ENCODE data around the gene TBC1D9.
"Not testable (repeated sequence)": the region's sequence is repeated elsewhere in the genome, so short reads cannot be mapped to it uniquely, and the experiment has no call there.

Gene TBC1D9

DNA sequence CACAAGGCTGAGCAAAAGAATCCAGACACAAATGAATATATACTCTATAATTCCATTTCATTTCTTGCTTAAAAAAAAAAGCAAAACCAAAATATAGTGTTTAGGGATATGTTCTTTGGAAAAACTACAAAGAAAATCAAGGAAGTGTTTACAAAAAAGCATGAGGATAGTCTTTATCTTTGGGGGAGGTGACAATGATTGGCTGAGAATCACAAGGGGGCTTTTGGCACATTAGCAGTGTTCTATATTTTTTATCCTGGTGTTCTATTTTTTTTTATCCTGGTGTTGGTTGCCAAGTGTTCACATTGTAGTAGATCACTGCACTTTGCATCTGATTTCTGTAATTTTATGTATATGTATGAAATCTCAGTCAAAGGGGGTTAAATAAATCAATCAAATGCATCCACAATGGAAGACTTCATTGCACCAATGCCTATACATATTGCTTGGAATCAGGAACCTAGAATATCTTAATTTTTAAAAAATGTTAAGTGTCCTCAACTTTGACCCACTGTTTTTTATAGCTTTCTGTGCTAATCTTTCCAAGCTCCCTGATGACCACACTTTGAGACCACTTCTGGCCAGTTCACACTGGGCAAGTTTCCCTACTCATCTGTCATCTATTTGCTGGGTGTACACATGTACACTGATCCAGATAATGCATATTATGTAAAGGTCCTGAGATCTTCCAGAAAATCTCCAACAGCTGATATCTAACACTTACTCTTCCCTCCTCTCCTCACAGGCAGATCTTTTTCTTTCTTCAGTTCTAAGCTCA, 3.7 kb downstream of the TBC1D9 start:
- no peak for DNase-seq

DNA sequence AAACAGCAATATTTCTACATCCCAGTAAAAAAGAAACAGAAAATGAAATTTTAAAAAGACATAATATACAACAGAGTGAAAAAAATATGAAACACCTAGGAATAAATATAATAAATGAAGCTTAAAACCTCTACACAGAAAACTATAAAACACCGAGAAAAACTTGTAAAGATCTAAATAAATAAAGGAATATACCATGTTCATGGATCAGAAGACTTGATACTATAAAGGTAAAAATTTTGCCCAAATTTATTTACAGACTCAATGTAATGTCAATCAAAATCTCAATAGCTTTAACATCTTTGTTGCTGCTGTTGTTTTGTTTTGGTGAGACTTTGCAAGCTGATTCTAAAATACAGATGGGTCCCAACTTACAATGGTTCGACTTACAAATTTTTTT, 5.7 kb downstream of the TBC1D9 start:
- no peak for DNase-seq

DNA sequence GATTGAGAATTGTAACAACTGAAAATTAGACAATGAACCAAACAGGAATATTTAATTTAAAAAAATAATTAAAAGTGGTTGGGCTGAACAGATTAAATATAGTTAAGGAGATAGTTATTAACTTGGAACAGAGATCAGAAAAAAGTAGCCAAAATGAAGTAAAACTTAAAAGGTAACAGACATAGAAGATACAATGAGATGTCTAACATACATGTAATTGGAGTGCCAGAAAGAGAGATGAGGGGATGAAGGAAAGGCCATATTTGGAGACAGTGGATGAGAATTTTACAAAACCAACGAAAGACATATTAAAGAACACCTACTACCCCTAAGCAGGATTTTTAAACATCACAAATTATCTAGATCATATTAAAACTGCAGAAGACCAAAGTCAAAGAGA, 8.0 kb downstream of the TBC1D9 start:
- no peak for DNase-seq

DNA sequence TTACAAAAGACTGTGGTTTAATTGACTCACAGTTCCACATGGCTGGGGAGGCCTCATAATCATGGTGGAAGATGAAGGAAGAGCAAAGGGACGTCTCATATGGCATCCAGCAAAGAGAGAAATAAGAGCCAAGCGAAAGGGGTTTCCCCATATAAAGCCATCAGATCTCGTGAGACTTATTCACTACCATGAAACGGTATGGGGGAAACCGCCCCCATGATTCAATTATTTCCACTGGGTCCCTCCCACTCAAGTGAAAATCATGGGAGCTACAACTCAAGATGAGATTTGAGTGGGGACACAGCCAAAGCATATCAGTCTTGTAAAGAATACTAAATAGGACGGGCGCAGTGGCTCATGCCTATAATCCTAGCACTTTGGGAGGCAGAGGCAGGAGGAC, 9.6 kb downstream of the TBC1D9 start:
- DNase-seq: not testable (repeated sequence)

DNA sequence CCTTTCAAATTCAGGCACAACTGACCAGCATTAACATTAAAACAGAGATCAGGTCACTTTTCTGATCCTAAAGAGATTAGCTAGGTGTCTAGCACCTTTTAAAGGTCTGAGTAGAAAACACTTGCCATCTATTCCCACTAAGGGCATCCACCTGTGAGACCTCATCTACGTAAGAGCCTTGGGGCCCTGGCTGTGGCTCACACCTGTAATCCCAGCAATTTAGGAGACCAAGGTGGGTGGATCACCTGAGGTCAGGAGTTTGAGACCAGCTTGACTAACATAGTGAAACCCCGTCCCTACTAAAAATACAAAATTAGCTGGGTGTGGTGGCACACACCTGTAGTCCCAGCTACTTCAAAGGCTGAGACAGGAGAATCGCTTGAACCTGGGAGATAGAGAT, 11.8 kb downstream of the TBC1D9 start:
- no peak for DNase-seq

DNA sequence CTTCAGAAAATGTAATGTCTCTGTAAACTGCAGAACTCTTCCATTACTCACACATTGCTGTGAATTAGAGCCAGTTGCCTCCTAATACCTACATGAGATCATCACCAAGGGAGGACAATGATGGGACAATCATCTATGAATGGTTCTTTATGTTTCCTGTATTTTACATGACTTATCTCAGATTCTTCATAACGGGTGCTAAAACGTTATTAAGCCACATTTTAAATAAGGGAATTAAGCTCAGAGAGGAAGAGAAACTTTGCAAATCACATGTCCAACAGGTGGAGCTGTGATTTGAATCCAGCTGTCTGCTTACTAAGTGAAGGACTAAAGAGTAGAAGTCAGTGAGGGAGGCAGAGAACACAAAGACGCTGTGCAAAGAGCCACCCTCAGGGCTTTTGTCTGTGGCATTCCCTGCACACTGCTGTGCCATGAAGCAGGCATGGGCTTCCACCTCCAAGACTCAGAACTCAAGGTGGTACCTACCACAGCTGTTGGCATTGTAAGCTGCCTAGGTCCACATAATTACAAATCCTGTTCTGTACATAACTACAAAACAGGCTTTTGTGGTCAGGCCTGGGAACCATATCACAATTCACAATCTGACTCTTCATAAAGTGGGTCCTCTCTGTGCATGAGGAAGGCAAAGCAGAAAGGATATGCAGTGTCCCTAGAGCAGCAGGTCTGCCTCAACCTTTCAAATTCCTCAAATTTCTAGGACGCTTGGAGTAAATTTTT, 12.8 kb downstream of the TBC1D9 start:
- no peak for DNase-seq

DNA sequence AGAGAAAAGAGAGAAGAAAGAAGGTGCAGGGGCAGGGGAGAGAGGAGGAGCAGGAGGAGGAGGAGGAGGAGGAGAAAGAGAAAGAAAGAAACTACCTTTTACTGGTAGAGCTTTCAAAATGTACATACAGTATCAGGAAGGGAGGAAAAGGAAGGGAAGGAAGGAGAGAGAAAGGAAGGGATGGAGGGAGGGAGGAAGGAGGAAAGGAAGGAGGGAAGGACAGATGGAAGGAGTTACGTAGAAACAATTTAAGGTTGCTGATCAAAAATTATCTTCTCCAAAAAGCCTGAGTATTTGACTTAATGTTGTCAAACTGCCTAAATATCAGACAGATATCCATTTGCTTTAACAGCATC, 13.4 kb downstream of the TBC1D9 start:
- DNase-seq: no peak

DNA sequence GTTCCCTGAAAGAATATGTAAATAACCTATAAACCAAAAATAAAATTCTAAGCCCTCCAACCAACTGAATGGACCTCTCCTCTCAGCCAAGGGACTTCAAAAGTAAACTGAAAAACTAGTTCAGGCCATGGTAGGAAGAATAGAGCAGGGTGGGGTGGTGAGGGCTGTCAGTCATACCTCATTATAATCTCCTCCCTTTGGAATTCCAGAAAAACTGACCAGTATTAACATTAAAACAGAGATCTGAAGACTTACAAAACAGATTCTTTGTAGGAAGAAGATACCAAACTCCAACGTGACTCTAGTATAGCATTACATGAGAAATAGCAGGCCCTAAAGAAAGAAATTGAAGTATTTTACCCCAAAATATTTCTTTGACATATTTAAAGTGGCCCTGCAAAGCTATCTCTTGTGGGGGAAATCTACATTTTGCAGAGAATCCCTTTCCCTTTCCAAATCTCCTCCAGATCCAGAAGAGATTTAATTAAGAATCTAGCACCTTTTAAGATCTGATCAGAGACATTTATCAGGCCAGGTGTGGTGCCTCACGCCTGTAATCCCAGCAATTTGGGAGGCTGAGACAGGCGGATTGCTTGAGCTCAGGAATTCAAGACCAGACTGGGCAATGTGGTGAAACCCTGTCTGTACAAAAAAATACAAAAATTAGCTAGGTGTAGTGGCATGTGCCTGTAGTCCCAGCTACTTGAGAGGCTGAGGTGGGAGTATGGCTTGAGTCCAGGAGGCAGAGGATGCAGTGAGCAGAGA, 15.1 kb downstream of the TBC1D9 start:
- no peak for DNase-seq

DNA sequence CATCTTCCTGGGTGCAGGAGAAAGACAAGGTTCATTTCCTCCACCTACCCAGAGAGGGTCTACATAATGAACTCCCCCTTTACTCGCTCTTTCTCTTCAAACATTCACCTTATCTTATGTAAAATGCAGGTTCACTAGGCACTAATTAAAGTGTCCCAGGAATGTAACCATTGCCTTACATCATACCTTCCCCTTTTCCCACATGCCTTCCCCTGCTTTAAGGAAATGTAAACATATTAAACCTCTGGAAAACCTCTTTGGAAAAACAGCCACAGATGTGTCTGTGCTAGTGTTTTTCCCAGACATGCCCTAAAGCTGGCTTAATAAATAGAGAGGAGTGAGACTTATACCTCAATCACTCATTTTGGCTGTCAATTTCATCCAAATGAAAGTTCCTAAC, 15.8 kb downstream of the TBC1D9 start:
- no peak for DNase-seq

DNA sequence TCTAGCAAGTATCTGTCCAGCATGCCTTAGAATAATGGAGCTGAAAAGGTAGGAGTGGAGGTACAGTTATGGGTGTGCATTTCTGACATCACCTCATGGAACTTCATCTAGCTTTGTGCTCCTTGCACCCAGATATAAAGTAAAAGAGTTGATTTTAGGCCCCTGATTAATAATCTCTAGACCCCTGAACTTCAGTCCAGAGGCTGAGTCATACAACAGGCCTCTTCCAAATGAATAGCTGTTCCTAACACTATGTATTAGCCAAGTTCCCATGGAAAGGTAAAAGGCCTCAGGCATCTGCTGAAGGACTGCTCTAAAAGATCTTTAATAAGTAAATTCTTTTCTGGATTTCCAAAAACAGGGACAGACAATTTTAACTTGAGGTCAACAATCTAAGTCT, 16.2 kb downstream of the TBC1D9 start:
- DNase-seq: no peak

DNA sequence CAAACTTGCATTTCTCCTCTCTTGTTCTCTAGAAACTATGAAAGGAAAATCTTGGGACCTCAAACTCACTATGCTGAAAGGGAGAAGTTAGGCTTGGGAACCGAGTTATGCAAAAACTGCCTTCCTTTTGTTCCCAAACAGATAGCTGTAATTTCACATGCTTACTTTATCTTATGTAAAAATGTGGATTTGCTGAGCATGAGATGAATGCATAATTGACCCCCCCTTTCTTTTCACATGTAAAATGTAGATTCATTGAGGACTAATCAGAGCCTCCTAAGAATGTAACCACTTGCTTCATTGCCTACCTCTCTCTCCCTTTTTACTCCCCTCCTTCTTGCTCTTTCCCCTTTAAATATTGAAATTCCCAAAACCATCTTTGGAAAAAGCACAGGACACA, 18.0 kb downstream of the TBC1D9 start:
- DNase-seq: no peak

DNA sequence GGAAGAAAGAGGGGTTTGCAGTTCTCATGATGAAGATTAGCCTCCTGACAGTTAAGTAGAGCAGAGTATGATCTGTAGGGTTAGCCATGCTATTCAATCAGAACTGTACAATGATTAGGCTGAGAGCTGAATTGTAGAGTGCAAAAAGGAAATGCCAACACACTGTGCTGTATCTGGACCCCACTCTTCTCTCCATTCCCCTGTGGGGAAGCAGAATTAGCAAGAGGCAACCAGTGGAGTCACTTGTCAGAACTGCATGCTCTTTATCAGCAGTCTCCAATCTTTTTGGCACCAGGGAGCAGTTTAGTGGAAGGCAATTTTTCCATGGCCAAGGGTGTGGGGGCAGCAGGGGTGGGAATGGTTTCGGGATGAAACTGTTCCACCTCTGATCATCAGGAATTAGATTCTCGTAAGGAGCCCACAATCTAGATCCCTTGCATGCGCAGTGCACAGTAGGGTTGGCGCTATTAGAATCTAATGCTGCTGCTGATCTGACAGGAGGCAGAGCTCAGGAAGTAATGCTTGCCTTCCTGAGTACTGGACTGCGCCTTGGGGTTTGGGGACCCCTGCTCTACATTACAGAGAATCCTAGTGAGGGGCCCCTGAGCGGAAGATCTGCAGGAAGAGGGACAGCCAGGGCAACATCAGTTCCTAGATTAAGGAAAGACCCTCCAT, 19.4 kb downstream of the TBC1D9 start:
- DNase-seq: no peak

DNA sequence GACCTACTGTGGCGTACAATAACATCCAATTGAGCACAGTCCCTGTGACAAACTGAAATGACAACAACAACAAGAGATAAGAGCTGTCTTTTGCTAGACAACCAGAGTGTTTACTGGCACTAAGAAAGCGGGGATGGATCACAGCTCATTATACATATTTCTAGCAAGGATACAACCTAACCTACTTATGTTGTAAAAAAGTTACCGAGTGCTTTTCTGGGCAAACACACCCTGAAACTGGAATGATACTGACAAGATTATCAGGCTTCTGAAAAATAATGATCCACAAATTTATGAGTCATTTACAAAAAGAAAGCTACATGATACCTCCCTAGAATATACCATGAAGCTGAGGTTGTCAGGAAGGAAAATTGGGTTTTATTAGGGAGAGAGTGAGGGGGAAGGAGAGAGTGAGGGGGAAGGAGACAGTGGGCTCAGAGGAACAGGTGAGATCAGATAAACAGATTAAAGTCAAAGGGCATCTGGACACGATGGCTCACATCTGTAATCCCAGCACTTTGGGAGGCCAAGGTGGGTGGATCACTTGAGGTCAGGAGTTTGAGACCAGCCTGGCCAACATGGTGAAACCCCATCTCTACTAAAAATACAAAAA, 20.3 kb downstream of the TBC1D9 start:
- DNase-seq: no peak

DNA sequence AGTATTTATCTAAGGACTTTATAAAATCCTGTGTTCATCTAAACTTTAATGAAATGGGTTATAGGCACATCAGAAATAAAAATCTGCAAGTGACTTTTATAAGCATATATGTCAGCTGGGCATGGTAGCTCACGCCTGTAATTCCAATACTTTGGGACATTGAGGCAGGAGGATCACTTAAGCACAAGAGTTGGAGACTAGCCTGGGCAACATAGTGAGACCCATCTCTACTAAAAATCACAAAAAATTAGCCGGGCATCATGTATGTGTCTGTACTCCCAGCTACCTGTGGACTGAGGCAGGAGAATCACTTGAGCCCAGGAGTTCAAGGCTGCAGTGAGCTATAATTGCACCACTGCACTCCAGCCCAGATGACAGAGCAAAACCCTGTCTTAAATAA, 20.9 kb downstream of the TBC1D9 start:
- no peak for DNase-seq

DNA sequence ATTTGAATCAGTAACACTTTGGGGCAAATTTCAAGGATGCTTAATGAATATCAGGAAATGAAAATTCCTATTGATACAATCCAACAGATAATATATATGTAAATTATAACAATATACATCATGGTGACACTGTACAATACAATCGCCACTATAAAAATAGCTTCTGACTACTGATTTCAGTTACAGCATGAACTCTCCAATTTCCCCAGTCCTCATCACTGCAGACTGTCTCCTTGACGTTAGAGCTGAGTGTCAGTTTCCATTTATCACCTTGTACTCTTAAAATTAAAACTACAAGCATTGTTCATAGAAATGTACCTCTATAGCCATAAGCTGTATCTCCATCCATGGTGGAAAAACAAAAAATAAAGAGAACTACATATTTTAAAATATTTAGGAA, 23.4 kb downstream of the TBC1D9 start:
- no peak for DNase-seq

DNA sequence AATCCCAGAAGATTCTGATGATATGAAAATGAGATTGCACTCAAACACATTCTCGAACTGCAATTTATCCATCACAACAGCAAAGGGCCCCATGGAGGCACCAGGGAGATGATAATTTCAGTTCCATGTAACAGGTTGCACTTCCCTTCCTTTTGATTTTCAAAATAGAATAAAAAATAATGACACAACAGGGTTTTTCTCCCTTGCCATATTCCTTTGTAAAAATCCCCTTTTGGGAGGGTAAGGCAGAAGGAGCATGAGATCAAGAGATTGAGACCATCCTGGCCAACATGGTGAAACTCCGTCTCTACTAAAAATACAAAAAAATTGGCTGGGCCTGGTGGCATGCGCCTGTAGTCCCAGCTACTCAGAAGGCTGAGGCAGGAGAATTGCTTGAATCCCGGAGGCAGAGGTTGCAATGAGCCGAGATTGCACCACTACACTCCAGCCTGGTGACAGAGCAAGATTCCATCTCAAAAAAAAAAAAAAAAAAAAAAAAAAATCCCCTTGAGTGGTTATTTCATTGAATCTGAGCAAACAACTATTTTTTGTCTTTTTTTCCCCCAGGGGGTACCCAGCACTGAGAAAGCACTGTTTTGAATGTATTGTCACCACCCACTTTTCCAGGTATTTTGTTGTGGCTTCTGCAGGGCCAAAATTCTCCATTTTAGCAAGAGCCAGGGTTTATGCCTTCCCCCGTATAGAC, 26.7 kb downstream of the TBC1D9 start:
- no peak for DNase-seq

DNA sequence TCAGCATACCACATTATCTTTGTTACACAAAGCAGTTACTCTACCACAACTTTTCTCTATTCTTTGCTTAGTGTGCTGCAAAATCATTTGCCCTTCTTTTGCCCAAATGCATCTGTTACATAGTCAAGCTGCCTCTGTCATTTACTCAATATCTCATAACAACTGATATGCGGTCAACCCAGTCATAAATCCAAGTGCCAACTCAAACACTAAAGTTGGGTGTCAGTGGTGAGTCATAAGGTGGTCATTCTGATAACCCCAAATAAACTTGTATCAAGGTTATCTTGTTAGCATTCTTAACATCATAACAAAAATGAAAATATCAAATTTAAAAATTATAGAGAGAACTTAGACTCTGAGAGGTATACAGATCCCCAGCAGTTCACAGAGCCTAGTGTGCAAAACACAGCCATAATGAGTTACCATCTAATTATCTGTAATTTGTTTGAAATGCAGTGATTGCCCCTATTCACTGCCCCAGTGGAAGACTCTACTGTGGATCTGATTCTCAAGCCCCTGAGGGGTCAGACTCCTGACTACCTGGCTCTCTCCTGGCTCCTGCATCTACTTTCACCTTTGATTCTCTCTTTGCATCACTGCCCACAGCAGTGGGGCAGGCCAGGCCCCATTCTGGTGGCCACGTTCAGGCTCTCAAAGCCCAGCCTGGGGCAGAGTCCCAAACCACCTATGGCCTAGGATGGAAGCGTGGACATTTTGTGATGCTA, 29.2 kb downstream of the TBC1D9 start:
- no peak for DNase-seq

DNA sequence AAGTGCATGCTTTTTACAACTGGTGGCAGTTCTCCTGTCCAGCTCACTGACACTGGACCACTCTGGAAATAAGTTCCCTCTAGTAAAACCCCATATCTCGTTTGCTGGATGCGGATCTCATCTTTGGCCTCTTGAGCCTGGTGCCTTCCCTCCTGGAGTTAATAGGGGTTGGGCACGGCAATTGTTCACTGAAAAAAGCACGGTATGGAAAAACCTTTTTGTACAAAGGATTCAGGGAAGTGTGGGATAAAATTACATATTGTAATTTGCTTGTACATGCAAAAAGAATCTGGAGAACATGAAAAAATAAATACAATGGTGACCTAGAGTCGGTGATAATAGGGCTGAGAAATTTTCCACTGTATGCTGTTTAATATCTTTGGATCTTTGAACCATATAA, 30.6 kb downstream of the TBC1D9 start:
- no peak for DNase-seq

DNA sequence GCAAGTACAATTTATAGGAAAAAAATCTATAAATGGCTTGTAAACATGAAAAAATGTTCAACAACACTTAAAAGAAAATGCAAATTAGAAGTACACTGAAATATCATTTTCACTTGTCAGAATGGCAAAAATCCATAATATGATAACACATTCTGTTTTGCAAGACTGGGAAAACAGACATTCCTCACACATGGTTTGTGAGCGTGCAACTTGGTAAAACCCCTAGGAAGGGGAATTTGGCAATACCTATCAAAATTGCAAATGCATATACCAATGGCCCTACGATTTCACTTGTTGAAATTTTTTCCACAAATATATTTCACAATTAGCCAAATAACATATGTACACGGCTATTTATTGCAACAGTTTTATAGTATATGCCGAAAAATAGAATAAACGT, 31.4 kb downstream of the TBC1D9 start:
- DNase-seq: no peak

DNA sequence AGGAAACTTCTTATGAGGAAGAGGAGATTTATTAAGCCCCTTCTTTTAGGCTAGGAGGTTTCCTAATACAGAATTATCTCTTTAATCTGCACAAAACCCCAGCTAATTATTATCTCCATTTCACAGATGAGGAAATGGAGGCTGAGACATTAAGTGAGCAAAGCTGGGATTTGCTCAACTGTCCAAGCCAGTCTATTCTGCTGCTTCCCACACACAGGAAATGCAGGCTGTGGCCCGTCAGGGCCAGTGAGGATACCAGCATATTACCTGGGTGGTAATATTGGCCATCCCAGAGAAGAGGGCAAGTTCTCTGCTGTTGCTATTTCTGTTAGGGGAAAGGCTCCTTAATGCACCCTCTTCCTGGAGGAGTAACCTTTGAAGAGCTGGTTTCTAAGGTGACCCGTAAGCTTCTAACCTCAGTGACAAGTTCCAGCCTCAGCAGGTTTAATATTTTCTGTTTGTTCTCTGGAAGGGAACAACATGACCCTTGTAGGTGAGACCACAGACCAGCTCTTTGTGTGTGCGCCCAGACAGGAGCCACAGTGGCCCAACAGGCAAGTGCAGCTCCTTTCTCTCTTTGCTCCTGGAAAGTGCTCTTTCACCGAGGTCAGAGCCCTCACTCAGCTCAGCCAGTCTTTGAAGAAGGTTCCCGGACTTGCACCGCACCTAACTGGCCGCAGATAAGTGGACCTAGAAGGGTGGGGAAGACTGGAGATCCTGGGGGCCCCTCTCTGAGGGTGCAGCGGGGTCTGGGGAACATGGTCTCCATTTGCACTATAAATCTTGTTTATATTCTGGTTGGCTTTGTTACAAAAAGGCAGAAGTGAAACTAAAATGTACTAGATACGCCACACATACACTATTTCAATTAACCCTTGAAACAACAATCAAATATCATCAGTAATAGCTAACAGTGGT, 35.5 kb downstream of the TBC1D9 start:
- no peak for DNase-seq

DNA sequence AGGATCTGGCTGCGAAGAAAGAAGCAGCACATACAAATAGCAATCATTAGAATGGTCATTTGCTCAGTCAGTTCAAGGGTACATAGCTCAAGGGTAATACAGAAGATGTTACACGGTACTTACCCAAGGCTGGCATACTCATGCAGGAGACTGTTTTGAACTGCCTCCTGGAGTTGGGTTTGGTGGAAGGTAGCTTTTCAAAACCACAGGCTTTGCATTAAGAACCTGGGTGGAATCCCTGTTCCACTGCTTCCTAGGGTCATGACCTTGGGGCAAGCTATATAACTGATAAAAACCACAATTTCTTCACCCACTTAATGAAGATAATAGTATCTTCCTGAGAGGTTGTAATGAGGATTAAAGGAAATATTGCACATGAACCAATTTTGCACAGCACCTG, 36.5 kb downstream of the TBC1D9 start:
- DNase-seq: no peak
